ENCODE results near the gene B4GALT3. TPM values are rescaled to one million over a fixed set of nuclear protein-coding genes. Genes with fewer than 3 reads are reported as not detected.

B4GALT3 gene
- total and polyA plus RNA-seq, 2 of the 4 experiments (the other 2 are of a cell fraction), result 19.9 to 36.0 TPM

DNA sequence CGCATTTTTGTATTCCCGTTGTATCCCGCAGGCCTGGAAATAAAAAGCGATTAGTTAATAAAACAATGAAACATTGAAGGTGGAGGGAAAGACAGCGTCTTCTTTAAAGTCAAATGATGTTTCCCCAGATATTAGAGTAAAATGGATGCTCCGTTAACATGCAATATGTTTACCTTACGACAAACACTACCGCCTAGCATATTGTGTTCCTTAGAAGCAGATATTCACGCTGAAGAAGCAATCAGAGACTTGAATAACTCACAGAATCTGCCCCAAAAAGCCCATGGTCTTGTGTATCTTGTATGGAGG lies 583 bp upstream of the B4GALT3 start:
- Histone ChIP-seq H3K9ac (ENCODE audit: low read depth, low read length) (peak overlapping the region; percentile 52), H3K23ac (ENCODE audit: low read depth, low read length) (peak overlapping the region; percentile 84; the same call in 1 of the 2 replicates), H2BK20ac (ENCODE audit: low read depth, low read length) (no peak overlapping the region), H3K9me1 (ENCODE audit: insufficient read depth, low read length) (peaks cover 14% of the 10 kb centered on the region), H4K20me1 (ENCODE audit: insufficient read depth, low read length) (peaks cover 8% of the 10 kb centered on the region; the same call in 1 of the 2 replicates), H2AK5ac (ENCODE audit: low read depth, low read length) (no peak overlapping the region), H2BK15ac (ENCODE audit: low read depth, low read length) (no peak overlapping the region), H4K5ac (ENCODE audit: low read depth, low read length) (peak overlapping the region; percentile 59; the same call in 1 of the 2 replicates), H3K4me1 (ENCODE audit: control insufficient read depth, insufficient read depth, low read length) (peaks cover 13% of the 10 kb centered on the region), H2AK9ac (replicated peaks; ENCODE audit: low read depth, low read length, poor library complexity) (no peak overlapping the region), H2BK120ac (ENCODE audit: low read depth, low read length) (no peak overlapping the region), H3K56ac (ENCODE audit: extremely low read depth, insufficient read depth, low read length) (no peak overlapping the region), H3K4me2 (ENCODE audit: low read depth, low read length) (peak overlapping the region; percentile 93), H3K9me3 (ENCODE audit: control insufficient read depth, insufficient read depth, low read length) (no peaks in the 10 kb centered on the region), H2AFZ (replicated peaks; ENCODE audit: low read length, poor library complexity) (peak overlapping the region; percentile 100), H3K4ac (ENCODE audit: low read depth, low read length) (peak overlapping the region; percentile 86), H4K91ac (ENCODE audit: insufficient read depth, low read depth, low read length) (no peak overlapping the region), H3K79me1 (ENCODE audit: low read depth in 1 of 2, low read length in 2 of 2) (peaks cover 14 to 29% of the 10 kb centered on the region in 2 experiments), H4K8ac (ENCODE audit: low read depth in 2 of 2, low read length in 2 of 2) (peak overlapping the region; percentile 82 to 87), H3K27me3 (ENCODE audit: control insufficient read depth, insufficient read depth, low read length) (no peaks in the 10 kb centered on the region), H3K27ac (ENCODE audit: insufficient read depth, low read length) (no peak overlapping the region; the same call in 1 of the 2 replicates), H3K36me3 (ENCODE audit: control insufficient read depth, insufficient read depth, low read length) (peaks cover 17% of the 10 kb centered on the region), H2BK5ac (ENCODE audit: low read depth, low read length, poor library complexity, severe bottlenecking) (no peak overlapping the region), H3K18ac (ENCODE audit: low read depth, low read length) (no peak overlapping the region), H3K14ac (replicated peaks; ENCODE audit: low read depth, low read length) (peak overlapping the region; percentile 80; the same call in 1 of the 2 replicates), H3K4me3 (ENCODE audit: insufficient read depth, low read depth, low read length) (peak overlapping the region; percentile 98; the same call in 1 of the 2 replicates)
- no peak for TF ChIP-seq RCOR1 (IDR thresholded peaks at IDR 0.05; ENCODE audit: insufficient replicate concordance, low read length)
- TF ChIP-seq CEBPB (IDR thresholded peaks at IDR 0.05; ENCODE audit: low read depth, low read length), result no peak
- ChIA-PET POLR2A (ENCODE audit: unreplicated experiment) (no interaction called here), CTCF (interaction anchor here (1.9 kb wide), 1 partner anchor 11 kb away, joined by 5 read pairs; the partner anchor contains the start of gene PPOX)
- in situ Hi-C loops (cut with MboI; ENCODE audit: low sequenced_read_pairs) (no loop called here), intact Hi-C loops (cut with micrococcal nuclease) (no loop called here), dilution Hi-C loops (cut with HindIII; ENCODE audit: low sequenced_read_pairs, unreplicated experiment) (no loop called here)
- DNase-seq (no peak), ATAC-seq (ENCODE audit: low read depth) (no peak)
- no CpG with 5 or more reads among the region's 9 CpGs for WGBS, 2 experiments (ENCODE audit: extremely low coverage in 2 of 2, insufficient read length in 1 of 2)
- no TSS peak for BruUV-seq (replicated peaks)

Measured in IMR-90 (cell line).